SK-N-MC (cell line): ENCODE data around the gene ACOT9.

ENCODE experiments used
- EZH2 ChIP-seq: fragments of 200-600 bp; sonication (generic); IDR thresholded peaks from one replicate; pipeline ENCODE4 v1.6.1; 2017; ENCODE audit warnings: antibody characterized with exemption
- FOXP2 ChIP-seq: optimal IDR thresholded peaks from 2 replicates; pipeline ENCODE3; 2011; ENCODE audit warnings: mild to moderate bottlenecking, moderate library complexity; ENCODE audit not compliant: insufficient read depth; ENCODE audit errors: extremely low read length, control extremely low read depth
- POLR2AphosphoS5 ChIP-seq: IDR thresholded peaks from 2 replicates; pipeline ENCODE4 v1.6.1; 2012; ENCODE audit warnings: mild to moderate bottlenecking, low read depth, low read length, borderline replicate concordance

GRCh38 chrX:23766650-23767551 is 23.8 kb upstream of the ACOT9 start:
- TF ChIP-seq EZH2, result no peak
- TF ChIP-seq POLR2AphosphoS5, result no peak
- no peak for TF ChIP-seq FOXP2
